ENCODE measurements around the gene SLC7A4.
"Not testable (repeated sequence)": the region's sequence is repeated elsewhere in the genome, so short reads cannot be mapped to it uniquely, and the experiment has no call there.

Gene SLC7A4

GRCh38 chr22:21075516-21076138 is 43.3 kb upstream of the SLC7A4 start:
- DNase-seq (ENCODE audit: low spot score) = no peak
- TF ChIP-seq CTCF (IDR thresholded peaks at IDR 0.05; ENCODE audit: extremely low read depth, missing control alignments) = no peak

GRCh38 chr22:21074102-21074715 is 41.8 kb upstream of the SLC7A4 start:
- DNase-seq (ENCODE audit: low spot score) = no peak

GRCh38 chr22:21073482-21073881 is 41.1 kb upstream of the SLC7A4 start:
- DNase-seq (ENCODE audit: low spot score) = no peak
- no peak for TF ChIP-seq CTCF (IDR thresholded peaks at IDR 0.05; ENCODE audit: extremely low read depth, missing control alignments)

More at GRCh38 chr22:21074102-21074715, 41.8 kb upstream of the SLC7A4 start:
- no peak for TF ChIP-seq CTCF (IDR thresholded peaks at IDR 0.05; ENCODE audit: extremely low read depth, missing control alignments)

GRCh38 chr22:21073023-21073422 is 40.7 kb upstream of the SLC7A4 start:
- no peak for DNase-seq (ENCODE audit: low spot score)
- TF ChIP-seq CTCF (IDR thresholded peaks at IDR 0.05; ENCODE audit: extremely low read depth, missing control alignments) = no peak

GRCh38 chr22:21071796-21072195 is 39.4 kb upstream of the SLC7A4 start:
- not testable (repeated sequence) for DNase-seq (ENCODE audit: low spot score)

GRCh38 chr22:21070690-21071615 is 38.6 kb upstream of the SLC7A4 start:
- DNase-seq (ENCODE audit: low spot score) = no peak
- no peak for TF ChIP-seq CTCF (IDR thresholded peaks at IDR 0.05; ENCODE audit: extremely low read depth, missing control alignments)

- DNase-seq (ENCODE audit: low spot score) = no peak
- no peak for TF ChIP-seq CTCF (IDR thresholded peaks at IDR 0.05; ENCODE audit: extremely low read depth, missing control alignments)
These were observed 37.0 kb upstream of the SLC7A4 start for GRCh38 chr22:21069375-21069774.

Measured in GM20000 (cell line).